ENCODE results near the gene PLIN4.
"Not testable (repeated sequence)": the region's sequence is repeated elsewhere in the genome, so short reads cannot be mapped to it uniquely, and the experiment has no call there.

PLIN4 gene

GRCh38 chr19:4518345-4519171 is at the start of gene PLIN4:
PLIN4 (minus strand) TSS chr19:4518486; CDS start chr19:4518272, 214 bp downstream.
- Mint-ChIP-seq H3K36me3 (ENCODE audit: low read depth) (no peaks in the 10 kb centered on the region), H3K27me3 (peaks cover 4% of the 10 kb centered on the region), H3K4me3 (no peak within 1 kb of the TSS), H3K4me1 (ENCODE audit: low read depth) (no peaks in the 10 kb centered on the region), H3K9me3 (no peaks in the 10 kb centered on the region), H3K27ac (no peak within 1 kb of the TSS)

- no peaks in the 10 kb centered on the region for H3K36me3 Mint-ChIP-seq (ENCODE audit: low read depth)
- no peaks in the 10 kb centered on the region for H3K27me3 Mint-ChIP-seq
- H3K4me1 Mint-ChIP-seq (ENCODE audit: low read depth) = no peaks in the 10 kb centered on the region
- no peak overlapping the region for H3K4me3 Mint-ChIP-seq
- no peak overlapping the region for H3K27ac Mint-ChIP-seq
- H3K9me3 Mint-ChIP-seq = no peaks in the 10 kb centered on the region
Measured at GRCh38 chr19:4567584-4568071, 49.3 kb upstream of the PLIN4 start.

GRCh38 chr19:4566402-4567051 is 48.2 kb upstream of the PLIN4 start:
- Mint-ChIP-seq H3K36me3 (ENCODE audit: low read depth) (no peaks in the 10 kb centered on the region), H3K27me3 (no peaks in the 10 kb centered on the region), H3K9me3 (no peaks in the 10 kb centered on the region), H3K27ac (no peak overlapping the region), H3K4me1 (ENCODE audit: low read depth) (no peaks in the 10 kb centered on the region), H3K4me3 (no peak overlapping the region)

GRCh38 chr19:4563562-4563961 is 45.3 kb upstream of the PLIN4 start:
- not testable (repeated sequence) for H3K9me3 Mint-ChIP-seq

GRCh38 chr19:4562085-4562484 is 43.8 kb upstream of the PLIN4 start:
- H3K36me3 Mint-ChIP-seq (ENCODE audit: low read depth); H3K27me3 Mint-ChIP-seq; H3K9me3 Mint-ChIP-seq; H3K27ac Mint-ChIP-seq; H3K4me3 Mint-ChIP-seq; H3K4me1 Mint-ChIP-seq (ENCODE audit: low read depth): not testable (repeated sequence)

More at GRCh38 chr19:4563562-4563961, 45.3 kb upstream of the PLIN4 start:
- H3K27ac Mint-ChIP-seq; H3K27me3 Mint-ChIP-seq; H3K4me3 Mint-ChIP-seq; H3K4me1 Mint-ChIP-seq (ENCODE audit: low read depth); H3K36me3 Mint-ChIP-seq (ENCODE audit: low read depth): not testable (repeated sequence)

- H3K36me3 Mint-ChIP-seq (ENCODE audit: low read depth) = no peaks in the 10 kb centered on the region
- H3K4me3 Mint-ChIP-seq = no peak within 1 kb of the TSS
- no peaks in the 10 kb centered on the region for H3K9me3 Mint-ChIP-seq
- no peak within 1 kb of the TSS for H3K27ac Mint-ChIP-seq
- no peaks in the 10 kb centered on the region for H3K27me3 Mint-ChIP-seq
- no peaks in the 10 kb centered on the region for H3K4me1 Mint-ChIP-seq (ENCODE audit: low read depth)
Measured at GRCh38 chr19:4559569-4559968, 41.3 kb upstream of the PLIN4 start, which contains the start of gene SEMA6B. SEMA6B (minus strand) TSS chr19:4559684; CDS start chr19:4558457, 1,227 bp downstream.

GRCh38 chr19:4557971-4558941 is 40.0 kb upstream of the PLIN4 start:
- Mint-ChIP-seq H3K9me3 (no peaks in the 10 kb centered on the region), H3K36me3 (ENCODE audit: low read depth) (no peaks in the 10 kb centered on the region), H3K4me1 (ENCODE audit: low read depth) (no peaks in the 10 kb centered on the region), H3K27me3 (no peaks in the 10 kb centered on the region), H3K4me3 (no peak overlapping the region), H3K27ac (no peak overlapping the region)

- Mint-ChIP-seq H3K4me1 (ENCODE audit: low read depth) (no peaks in the 10 kb centered on the region), H3K27ac (no peak overlapping the region), H3K36me3 (ENCODE audit: low read depth) (no peaks in the 10 kb centered on the region), H3K4me3 (no peak overlapping the region), H3K9me3 (no peaks in the 10 kb centered on the region), H3K27me3 (no peaks in the 10 kb centered on the region)
Measured at GRCh38 chr19:4557144-4557970, 39.1 kb upstream of the PLIN4 start.

GRCh38 chr19:4556597-4557127 is 38.4 kb upstream of the PLIN4 start:
- Mint-ChIP-seq H3K9me3 (no peaks in the 10 kb centered on the region), H3K36me3 (ENCODE audit: low read depth) (no peaks in the 10 kb centered on the region), H3K27me3 (no peaks in the 10 kb centered on the region), H3K27ac (no peak overlapping the region), H3K4me1 (ENCODE audit: low read depth) (no peaks in the 10 kb centered on the region), H3K4me3 (no peak overlapping the region)

- H3K9me3 Mint-ChIP-seq = no peaks in the 10 kb centered on the region
- H3K4me3 Mint-ChIP-seq = no peak overlapping the region
- H3K27me3 Mint-ChIP-seq = no peaks in the 10 kb centered on the region
- H3K4me1 Mint-ChIP-seq (ENCODE audit: low read depth) = no peaks in the 10 kb centered on the region
- H3K27ac Mint-ChIP-seq = no peak overlapping the region
- H3K36me3 Mint-ChIP-seq (ENCODE audit: low read depth) = no peaks in the 10 kb centered on the region
Measured at GRCh38 chr19:4555657-4556561, 37.6 kb upstream of the PLIN4 start.

- H3K4me3 Mint-ChIP-seq = no peak overlapping the region
- no peaks in the 10 kb centered on the region for H3K36me3 Mint-ChIP-seq (ENCODE audit: low read depth)
- H3K9me3 Mint-ChIP-seq = no peaks in the 10 kb centered on the region
- H3K27me3 Mint-ChIP-seq = no peaks in the 10 kb centered on the region
- no peak overlapping the region for H3K27ac Mint-ChIP-seq
- no peaks in the 10 kb centered on the region for H3K4me1 Mint-ChIP-seq (ENCODE audit: low read depth)
Measured at GRCh38 chr19:4554717-4555116, 36.4 kb upstream of the PLIN4 start.

- Mint-ChIP-seq H3K27me3 (no peaks in the 10 kb centered on the region), H3K4me1 (ENCODE audit: low read depth) (no peaks in the 10 kb centered on the region), H3K27ac (no peak overlapping the region)
Measured at GRCh38 chr19:4553775-4554174, 35.5 kb upstream of the PLIN4 start.

GRCh38 chr19:4553092-4553695 is 34.9 kb upstream of the PLIN4 start:
- Mint-ChIP-seq H3K36me3 (ENCODE audit: low read depth) (no peaks in the 10 kb centered on the region), H3K9me3 (no peaks in the 10 kb centered on the region), H3K4me1 (ENCODE audit: low read depth) (no peaks in the 10 kb centered on the region), H3K4me3 (no peak overlapping the region), H3K27me3 (no peaks in the 10 kb centered on the region), H3K27ac (no peak overlapping the region)

More at GRCh38 chr19:4553775-4554174, 35.5 kb upstream of the PLIN4 start:
- H3K36me3 Mint-ChIP-seq (ENCODE audit: low read depth) = no peaks in the 10 kb centered on the region
- H3K9me3 Mint-ChIP-seq = no peaks in the 10 kb centered on the region
- no peak overlapping the region for H3K4me3 Mint-ChIP-seq
